ENCODE data around the gene HTN1.

- TF ChIP-seq CTCF (IDR thresholded peaks at IDR 0.05) (no peak), POLR2A (IDR thresholded peaks at IDR 0.05) (no peak), POLR2AphosphoS5 (IDR thresholded peaks at IDR 0.05) (no peak), EP300 (IDR thresholded peaks at IDR 0.05) (no peak)
Observed at GRCh38 chr4:70008771-70009170, 41.5 kb upstream of the HTN1 start.
